ENCODE measurements around the gene DCANP1. TPM values are rescaled to one million over a fixed set of nuclear protein-coding genes. Genes with fewer than 3 reads are reported as not detected.
A peak's percentile ranks its signal among the peaks of the same experiment; 100 is the strongest.

The DCANP1 gene
- total and polyA plus RNA-seq, 2 donors (not counting 1 experiment from before 2014, with no cell fraction given): not detected

DNA sequence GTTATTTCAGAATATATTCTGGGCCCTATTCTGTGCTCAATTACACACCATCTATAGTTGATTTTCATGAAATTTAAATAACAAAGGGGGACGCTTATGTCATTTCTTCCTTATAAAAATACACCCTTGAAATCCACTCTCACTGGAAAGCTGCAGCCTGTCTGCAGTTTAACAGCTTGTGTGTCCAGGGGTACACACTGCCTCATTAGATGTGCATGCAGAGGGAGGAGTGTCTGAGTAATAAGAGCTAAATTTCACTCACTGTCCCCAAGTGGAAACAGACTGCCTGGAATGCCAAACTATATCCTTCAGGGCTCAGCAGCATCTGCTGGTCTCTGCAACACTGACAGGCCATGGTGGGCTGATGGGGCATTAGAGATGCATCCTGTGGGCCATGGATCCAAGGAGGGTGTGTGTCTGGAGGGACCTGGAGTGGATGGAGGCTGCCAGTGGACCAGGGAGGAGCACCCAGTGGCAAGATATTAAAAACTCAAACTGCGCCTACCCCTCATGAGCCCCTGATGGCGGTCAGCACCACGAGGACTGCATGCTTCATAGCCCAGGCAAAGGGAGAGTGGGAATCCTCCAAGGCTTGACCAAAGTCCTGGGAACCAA, 20.8 kb upstream of the DCANP1 start:
- Histone ChIP-seq H3K4me3 (replicated peaks in 1 of 4; ENCODE audit: control extremely low read depth in 1 of 4, insufficient read depth in 1 of 4, low read depth in 3 of 4, low read length in 4 of 4) (no peak overlapping the region), H4K20me1 (ENCODE audit: control insufficient read depth, extremely low read depth, insufficient read depth, low read length) (no peaks in the 10 kb centered on the region), H3K4me1 (ENCODE audit: control insufficient read depth, extremely low read depth, insufficient read depth, low read length) (no peaks in the 10 kb centered on the region), H3K27ac (ENCODE audit: insufficient read depth, low read length) (no peak overlapping the region), H3K79me2 (ENCODE audit: control insufficient read depth, insufficient read depth, low read length) (no peaks in the 10 kb centered on the region), H3K9ac (ENCODE audit: insufficient read depth, low read length) (no peak overlapping the region), H3K9me3 (ENCODE audit: control insufficient read depth, insufficient read depth, low read depth, low read length) (no peaks in the 10 kb centered on the region), H3K27me3 (ENCODE audit: control insufficient read depth, insufficient read depth, low read length) (peaks cover 11% of the 10 kb centered on the region), H3K36me3 (ENCODE audit: control insufficient read depth, insufficient read depth, low read length) (no peaks in the 10 kb centered on the region), H3K4me2 (ENCODE audit: extremely low read depth, insufficient read depth, low read length) (no peak overlapping the region), H2AFZ (ENCODE audit: low read length) (no peak overlapping the region)
- TF ChIP-seq EZH2 (IDR thresholded peaks at IDR 0.05; ENCODE audit: low read length, missing control alignments): peak; percentile 19
- TF ChIP-seq, protein P1, sequence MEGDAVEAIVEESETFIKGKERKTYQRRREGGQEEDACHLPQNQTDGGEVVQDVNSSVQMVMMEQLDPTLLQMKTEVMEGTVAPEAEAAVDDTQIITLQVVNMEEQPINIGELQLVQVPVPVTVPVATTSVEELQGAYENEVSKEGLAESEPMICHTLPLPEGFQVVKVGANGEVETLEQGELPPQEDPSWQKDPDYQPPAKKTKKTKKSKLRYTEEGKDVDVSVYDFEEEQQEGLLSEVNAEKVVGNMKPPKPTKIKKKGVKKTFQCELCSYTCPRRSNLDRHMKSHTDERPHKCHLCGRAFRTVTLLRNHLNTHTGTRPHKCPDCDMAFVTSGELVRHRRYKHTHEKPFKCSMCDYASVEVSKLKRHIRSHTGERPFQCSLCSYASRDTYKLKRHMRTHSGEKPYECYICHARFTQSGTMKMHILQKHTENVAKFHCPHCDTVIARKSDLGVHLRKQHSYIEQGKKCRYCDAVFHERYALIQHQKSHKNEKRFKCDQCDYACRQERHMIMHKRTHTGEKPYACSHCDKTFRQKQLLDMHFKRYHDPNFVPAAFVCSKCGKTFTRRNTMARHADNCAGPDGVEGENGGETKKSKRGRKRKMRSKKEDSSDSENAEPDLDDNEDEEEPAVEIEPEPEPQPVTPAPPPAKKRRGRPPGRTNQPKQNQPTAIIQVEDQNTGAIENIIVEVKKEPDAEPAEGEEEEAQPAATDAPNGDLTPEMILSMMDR (conservative IDR thresholded peaks at IDR 0.05 in 1 of 2, IDR thresholded peaks at IDR 0.05 in 1 of 2; ENCODE audit: low read depth in 1 of 2, low read length in 2 of 2): no peak
- DNase-seq (ENCODE audit: low read depth in 2 of 2): no peak

GRCh38 chr5:135467051-135467625, 20.0 kb upstream of the DCANP1 start:
- no peak for TF ChIP-seq EZH2 (IDR thresholded peaks at IDR 0.05; ENCODE audit: low read length, missing control alignments)
- TF ChIP-seq, protein P1 (conservative IDR thresholded peaks at IDR 0.05 in 1 of 2, IDR thresholded peaks at IDR 0.05 in 1 of 2; ENCODE audit: low read depth in 1 of 2, low read length in 2 of 2): no peak
- no peak overlapping the region for H2AFZ ChIP-seq (ENCODE audit: low read length)
- H3K9me3 ChIP-seq (ENCODE audit: control insufficient read depth, insufficient read depth, low read depth, low read length): no peaks in the 10 kb centered on the region

GRCh38 chr5:135466178-135467050, 19.3 kb upstream of the DCANP1 start:
- Histone ChIP-seq H3K36me3 (ENCODE audit: control insufficient read depth, insufficient read depth, low read length) (no peaks in the 10 kb centered on the region), H3K9ac (ENCODE audit: insufficient read depth, low read length) (no peak overlapping the region), H4K20me1 (ENCODE audit: control insufficient read depth, extremely low read depth, insufficient read depth, low read length) (no peaks in the 10 kb centered on the region), H2AFZ (ENCODE audit: low read length) (peak overlapping the region; percentile 76), H3K4me2 (ENCODE audit: extremely low read depth, insufficient read depth, low read length) (peak overlapping the region; percentile 70), H3K4me3 (replicated peaks in 1 of 4; ENCODE audit: control extremely low read depth in 1 of 4, insufficient read depth in 1 of 4, low read depth in 3 of 4, low read length in 4 of 4) (peak overlapping the region in 1 of 4 experiments; percentile 2), H3K27me3 (ENCODE audit: control insufficient read depth, insufficient read depth, low read length) (peaks cover 11% of the 10 kb centered on the region), H3K9me3 (ENCODE audit: control insufficient read depth, insufficient read depth, low read depth, low read length) (no peaks in the 10 kb centered on the region), H3K27ac (ENCODE audit: insufficient read depth, low read length) (no peak overlapping the region), H3K4me1 (ENCODE audit: control insufficient read depth, extremely low read depth, insufficient read depth, low read length) (no peaks in the 10 kb centered on the region), H3K79me2 (ENCODE audit: control insufficient read depth, insufficient read depth, low read length) (no peaks in the 10 kb centered on the region)
- peak; percentile 47 to 64 for DNase-seq (ENCODE audit: low read depth in 2 of 2)
- TF ChIP-seq, protein P1 (conservative IDR thresholded peaks at IDR 0.05 in 1 of 2, IDR thresholded peaks at IDR 0.05 in 1 of 2; ENCODE audit: low read depth in 1 of 2, low read length in 2 of 2): peak; percentile 89 to 90
- TF ChIP-seq EZH2 (IDR thresholded peaks at IDR 0.05; ENCODE audit: low read length, missing control alignments): no peak

More at GRCh38 chr5:135467051-135467625, 20.0 kb upstream of the DCANP1 start:
- peaks cover 11% of the 10 kb centered on the region for H3K27me3 ChIP-seq (ENCODE audit: control insufficient read depth, insufficient read depth, low read length)
- no peak overlapping the region for H3K4me2 ChIP-seq (ENCODE audit: extremely low read depth, insufficient read depth, low read length)
- H3K9ac ChIP-seq (ENCODE audit: insufficient read depth, low read length): no peak overlapping the region
- H3K36me3 ChIP-seq (ENCODE audit: control insufficient read depth, insufficient read depth, low read length): no peaks in the 10 kb centered on the region
- H3K4me3 ChIP-seq (replicated peaks in 1 of 4; ENCODE audit: control extremely low read depth in 1 of 4, insufficient read depth in 1 of 4, low read depth in 3 of 4, low read length in 4 of 4): no peak overlapping the region
- no peaks in the 10 kb centered on the region for H3K4me1 ChIP-seq (ENCODE audit: control insufficient read depth, extremely low read depth, insufficient read depth, low read length)
- no peak overlapping the region for H3K27ac ChIP-seq (ENCODE audit: insufficient read depth, low read length)
- H3K79me2 ChIP-seq (ENCODE audit: control insufficient read depth, insufficient read depth, low read length): no peaks in the 10 kb centered on the region
- no peaks in the 10 kb centered on the region for H4K20me1 ChIP-seq (ENCODE audit: control insufficient read depth, extremely low read depth, insufficient read depth, low read length)
- DNase-seq (ENCODE audit: low read depth in 2 of 2): no peak

Measured in fibroblast of lung (primary cell).